ENCODE measurements around the gene BCAP29.

DNA sequence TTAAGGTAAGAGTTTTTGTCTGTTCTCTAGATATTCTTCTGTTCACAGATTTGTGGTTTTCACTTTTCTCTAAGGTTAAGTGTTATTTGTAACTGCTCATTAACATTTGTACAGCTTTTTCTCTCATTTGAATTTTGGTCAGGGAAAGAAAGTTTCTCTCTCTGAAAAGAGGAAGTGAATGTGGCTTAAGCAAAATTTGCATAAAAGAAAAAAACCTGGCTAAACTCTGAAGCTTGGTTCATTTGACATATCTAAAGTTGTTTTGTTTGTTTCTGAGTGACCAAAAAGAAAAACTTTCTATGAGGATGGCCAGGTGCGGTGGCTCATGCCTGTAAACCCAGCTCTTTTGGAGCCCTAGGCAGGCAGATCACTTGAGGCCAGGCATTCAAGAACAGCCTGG, 58.5 kb downstream of the BCAP29 start:
- no peak for TF ChIP-seq KDM5B (IDR thresholded peaks at IDR 0.05; ENCODE audit: insufficient replicate concordance, low read depth, low read length)
- TF ChIP-seq, protein P1, sequence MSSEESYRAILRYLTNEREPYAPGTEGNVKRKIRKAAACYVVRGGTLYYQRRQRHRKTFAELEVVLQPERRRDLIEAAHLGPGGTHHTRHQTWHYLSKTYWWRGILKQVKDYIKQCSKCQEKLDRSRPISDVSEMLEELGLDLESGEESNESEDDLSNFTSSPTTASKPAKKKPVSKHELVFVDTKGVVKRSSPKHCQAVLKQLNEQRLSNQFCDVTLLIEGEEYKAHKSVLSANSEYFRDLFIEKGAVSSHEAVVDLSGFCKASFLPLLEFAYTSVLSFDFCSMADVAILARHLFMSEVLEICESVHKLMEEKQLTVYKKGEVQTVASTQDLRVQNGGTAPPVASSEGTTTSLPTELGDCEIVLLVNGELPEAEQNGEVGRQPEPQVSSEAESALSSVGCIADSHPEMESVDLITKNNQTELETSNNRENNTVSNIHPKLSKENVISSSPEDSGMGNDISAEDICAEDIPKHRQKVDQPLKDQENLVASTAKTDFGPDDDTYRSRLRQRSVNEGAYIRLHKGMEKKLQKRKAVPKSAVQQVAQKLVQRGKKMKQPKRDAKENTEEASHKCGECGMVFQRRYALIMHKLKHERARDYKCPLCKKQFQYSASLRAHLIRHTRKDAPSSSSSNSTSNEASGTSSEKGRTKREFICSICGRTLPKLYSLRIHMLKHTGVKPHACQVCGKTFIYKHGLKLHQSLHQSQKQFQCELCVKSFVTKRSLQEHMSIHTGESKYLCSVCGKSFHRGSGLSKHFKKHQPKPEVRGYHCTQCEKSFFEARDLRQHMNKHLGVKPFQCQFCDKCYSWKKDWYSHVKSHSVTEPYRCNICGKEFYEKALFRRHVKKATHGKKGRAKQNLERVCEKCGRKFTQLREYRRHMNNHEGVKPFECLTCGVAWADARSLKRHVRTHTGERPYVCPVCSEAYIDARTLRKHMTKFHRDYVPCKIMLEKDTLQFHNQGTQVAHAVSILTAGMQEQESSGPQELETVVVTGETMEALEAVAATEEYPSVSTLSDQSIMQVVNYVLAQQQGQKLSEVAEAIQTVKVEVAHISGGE (CRISPR knock-in tag; IDR thresholded peaks at IDR 0.05): no peak
